GM20000 (cell line): ENCODE measurements around the gene CYP2W1.

Experiments
- DNase-seq: peaks from one replicate; pipeline ENCODE4 v3.0.0; 2012; ENCODE audit warnings: low spot score
- CTCF ChIP-seq: IDR thresholded peaks from 2 replicates; pipeline ENCODE4 v1.5.1; 2012; ENCODE audit warnings: mild to moderate bottlenecking, control low read depth; ENCODE audit errors: extremely low read depth, missing control alignments

CYP2W1 gene

DNA sequence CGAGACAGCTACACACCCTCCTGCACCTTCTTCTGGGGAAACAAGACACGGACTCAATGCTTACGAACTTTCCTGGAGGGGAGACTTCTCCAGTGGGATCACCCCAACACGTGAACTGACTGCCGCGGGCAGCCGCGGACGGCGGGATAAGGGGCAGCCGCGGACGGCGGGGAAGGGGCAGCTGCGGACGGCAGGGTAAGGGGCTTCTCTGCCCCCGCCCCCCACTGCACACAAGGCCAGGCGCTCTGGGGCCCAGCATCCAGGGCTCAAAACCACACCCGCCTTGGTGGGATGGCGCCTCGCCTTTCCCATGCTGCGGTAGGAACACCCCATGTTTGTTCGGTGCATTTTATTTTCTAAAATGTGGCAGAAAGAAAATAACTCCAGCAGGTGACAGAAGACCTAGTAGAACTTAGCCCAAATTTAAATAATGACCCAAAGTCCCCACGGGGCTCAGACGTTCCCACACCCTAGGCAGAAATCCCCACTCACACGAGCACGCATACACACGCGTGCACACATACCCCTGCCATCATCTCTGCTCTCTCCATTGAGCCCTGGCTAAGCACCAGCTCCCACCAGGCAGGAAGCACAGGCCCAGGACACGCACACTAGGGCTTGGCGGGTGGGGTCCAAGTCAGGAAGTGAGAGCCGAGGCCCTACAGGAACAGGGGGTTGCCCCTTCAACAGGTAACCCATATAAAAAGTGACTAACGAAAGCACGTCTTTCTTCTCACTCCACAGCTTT, 34.8 kb downstream of the CYP2W1 start:
- no peak for TF ChIP-seq CTCF
- no peak for DNase-seq

DNA sequence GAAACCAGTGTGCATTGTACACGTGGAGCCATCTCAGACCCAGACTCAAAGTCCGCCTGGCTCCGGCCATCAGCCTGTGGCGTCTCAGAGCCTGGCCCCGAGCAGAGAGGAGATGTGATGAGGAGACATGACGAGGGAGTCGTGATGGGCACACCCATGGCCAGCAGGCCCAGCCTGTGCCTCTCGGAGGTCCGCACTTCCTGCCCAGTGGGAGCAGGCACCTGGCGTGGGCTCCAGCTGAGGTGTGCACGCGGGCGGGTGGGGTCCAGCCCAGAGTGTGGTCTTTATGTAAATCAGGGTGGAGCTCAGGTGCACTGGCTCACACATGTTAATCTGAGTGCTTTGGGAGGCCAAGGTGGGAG, 35.3 kb downstream of the CYP2W1 start:
- TF ChIP-seq CTCF = no peak
- no peak for DNase-seq

GRCh38 chr7:1019255-1019785, 36.3 kb downstream of the CYP2W1 start:
- DNase-seq = no peak
- TF ChIP-seq CTCF = no peak

- no peak for TF ChIP-seq CTCF
- no peak for DNase-seq
These were observed 37.0 kb downstream of the CYP2W1 start for GRCh38 chr7:1019789-1020610.

DNA sequence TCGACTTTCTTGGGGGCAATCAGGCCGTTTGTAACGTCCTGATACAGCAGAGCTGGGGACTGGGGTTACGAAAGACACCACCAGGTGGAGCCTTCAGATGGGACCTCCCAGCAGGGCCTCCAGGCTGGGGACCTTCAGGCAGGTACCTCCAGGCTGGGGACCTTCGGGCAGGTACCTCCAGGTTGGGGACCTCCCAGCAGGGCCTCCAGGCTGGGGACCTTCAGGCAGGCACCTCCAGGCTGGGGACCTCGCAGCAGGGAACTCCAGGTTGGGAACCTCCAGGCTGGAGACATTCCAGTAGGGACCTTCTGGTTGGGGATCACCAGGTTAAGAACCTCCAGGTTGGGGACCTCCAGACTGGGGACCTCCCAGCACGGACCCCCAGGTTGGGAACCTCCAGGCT, 37.9 kb downstream of the CYP2W1 start:
- no peak for DNase-seq
- TF ChIP-seq CTCF = no peak

DNA sequence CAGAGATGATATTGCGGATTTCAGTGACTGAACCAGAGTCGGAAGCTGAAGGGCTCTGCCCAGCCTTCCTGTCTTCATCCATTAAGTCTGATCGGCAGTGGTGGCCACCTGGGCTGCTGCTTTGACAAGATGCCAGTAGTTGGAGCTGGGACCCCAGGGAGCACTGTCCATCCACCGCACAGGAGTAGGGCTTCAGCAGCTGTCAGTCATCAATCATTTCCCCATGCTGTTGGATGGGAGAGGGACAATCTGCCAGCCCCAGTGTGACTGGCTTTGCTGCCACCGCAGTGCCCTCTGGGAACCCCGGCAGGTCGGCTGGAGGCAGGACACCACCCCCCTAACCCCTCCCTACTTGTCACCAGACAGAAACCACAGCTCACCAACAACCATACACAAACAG, 38.4 kb downstream of the CYP2W1 start:
- TF ChIP-seq CTCF = no peak
- DNase-seq = no peak

DNA sequence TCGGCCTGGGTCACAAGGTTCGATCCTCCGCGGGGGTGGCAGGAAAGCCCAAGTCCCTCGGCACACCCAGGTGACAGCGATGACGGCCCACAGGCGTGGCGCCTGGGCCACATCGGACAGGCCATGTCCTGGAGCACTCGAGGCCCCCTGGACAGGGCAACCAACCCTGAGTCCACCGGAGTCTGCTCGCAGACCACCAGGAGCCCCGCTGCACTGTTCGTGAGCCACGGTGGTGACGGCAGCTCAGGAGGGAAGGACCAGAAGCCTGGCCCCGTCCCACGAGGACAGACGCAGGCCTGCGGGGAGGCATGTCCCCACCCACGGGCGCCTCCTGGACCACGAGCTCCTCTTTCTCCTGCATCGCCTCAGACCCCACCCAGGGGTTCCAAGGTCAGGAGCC, 39.0 kb downstream of the CYP2W1 start:
- no peak for TF ChIP-seq CTCF
- no peak for DNase-seq
